ENCODE measurements around the gene SFXN4. TPM values are rescaled to one million over a fixed set of nuclear protein-coding genes. Genes with fewer than 3 reads are reported as not detected.

SFXN4 gene
- total and polyA plus RNA-seq, 2 of the 13 experiments (the other 11 are each of a cell fraction or from before 2014, with no cell fraction given), result 47.7 to 64.9 TPM

GRCh38 chr10:119205894-119206602 lies 40.5 kb upstream of the SFXN4 start (continued):
- TF ChIP-seq, protein P1, sequence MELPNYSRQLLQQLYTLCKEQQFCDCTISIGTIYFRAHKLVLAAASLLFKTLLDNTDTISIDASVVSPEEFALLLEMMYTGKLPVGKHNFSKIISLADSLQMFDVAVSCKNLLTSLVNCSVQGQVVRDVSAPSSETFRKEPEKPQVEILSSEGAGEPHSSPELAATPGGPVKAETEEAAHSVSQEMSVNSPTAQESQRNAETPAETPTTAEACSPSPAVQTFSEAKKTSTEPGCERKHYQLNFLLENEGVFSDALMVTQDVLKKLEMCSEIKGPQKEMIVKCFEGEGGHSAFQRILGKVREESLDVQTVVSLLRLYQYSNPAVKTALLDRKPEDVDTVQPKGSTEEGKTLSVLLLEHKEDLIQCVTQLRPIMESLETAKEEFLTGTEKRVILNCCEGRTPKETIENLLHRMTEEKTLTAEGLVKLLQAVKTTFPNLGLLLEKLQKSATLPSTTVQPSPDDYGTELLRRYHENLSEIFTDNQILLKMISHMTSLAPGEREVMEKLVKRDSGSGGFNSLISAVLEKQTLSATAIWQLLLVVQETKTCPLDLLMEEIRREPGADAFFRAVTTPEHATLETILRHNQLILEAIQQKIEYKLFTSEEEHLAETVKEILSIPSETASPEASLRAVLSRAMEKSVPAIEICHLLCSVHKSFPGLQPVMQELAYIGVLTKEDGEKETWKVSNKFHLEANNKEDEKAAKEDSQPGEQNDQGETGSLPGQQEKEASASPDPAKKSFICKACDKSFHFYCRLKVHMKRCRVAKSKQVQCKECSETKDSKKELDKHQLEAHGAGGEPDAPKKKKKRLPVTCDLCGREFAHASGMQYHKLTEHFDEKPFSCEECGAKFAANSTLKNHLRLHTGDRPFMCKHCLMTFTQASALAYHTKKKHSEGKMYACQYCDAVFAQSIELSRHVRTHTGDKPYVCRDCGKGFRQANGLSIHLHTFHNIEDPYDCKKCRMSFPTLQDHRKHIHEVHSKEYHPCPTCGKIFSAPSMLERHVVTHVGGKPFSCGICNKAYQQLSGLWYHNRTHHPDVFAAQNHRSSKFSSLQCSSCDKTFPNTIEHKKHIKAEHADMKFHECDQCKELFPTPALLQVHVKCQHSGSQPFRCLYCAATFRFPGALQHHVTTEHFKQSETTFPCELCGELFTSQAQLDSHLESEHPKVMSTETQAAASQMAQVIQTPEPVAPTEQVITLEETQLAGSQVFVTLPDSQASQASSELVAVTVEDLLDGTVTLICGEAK (IDR thresholded peaks at IDR 0.05), result no peak
- TF ChIP-seq, protein P1 (CRISPR knock-in tag; IDR thresholded peaks at IDR 0.05), result peak; percentile 9; the same call in 1 of the 2 replicates
- TF ChIP-seq TERF1 (CRISPR knock-in tag; IDR thresholded peaks at IDR 0.05), result no peak
- TF ChIP-seq DMAP1 (CRISPR knock-in tag; IDR thresholded peaks at IDR 0.05), result no peak; the same call in 1 of the 2 replicates
- TF ChIP-seq, protein P2, sequence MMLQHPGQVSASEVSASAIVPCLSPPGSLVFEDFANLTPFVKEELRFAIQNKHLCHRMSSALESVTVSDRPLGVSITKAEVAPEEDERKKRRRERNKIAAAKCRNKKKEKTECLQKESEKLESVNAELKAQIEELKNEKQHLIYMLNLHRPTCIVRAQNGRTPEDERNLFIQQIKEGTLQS (CRISPR knock-in tag; IDR thresholded peaks at IDR 0.05), result no peak
- TF ChIP-seq, protein P3, sequence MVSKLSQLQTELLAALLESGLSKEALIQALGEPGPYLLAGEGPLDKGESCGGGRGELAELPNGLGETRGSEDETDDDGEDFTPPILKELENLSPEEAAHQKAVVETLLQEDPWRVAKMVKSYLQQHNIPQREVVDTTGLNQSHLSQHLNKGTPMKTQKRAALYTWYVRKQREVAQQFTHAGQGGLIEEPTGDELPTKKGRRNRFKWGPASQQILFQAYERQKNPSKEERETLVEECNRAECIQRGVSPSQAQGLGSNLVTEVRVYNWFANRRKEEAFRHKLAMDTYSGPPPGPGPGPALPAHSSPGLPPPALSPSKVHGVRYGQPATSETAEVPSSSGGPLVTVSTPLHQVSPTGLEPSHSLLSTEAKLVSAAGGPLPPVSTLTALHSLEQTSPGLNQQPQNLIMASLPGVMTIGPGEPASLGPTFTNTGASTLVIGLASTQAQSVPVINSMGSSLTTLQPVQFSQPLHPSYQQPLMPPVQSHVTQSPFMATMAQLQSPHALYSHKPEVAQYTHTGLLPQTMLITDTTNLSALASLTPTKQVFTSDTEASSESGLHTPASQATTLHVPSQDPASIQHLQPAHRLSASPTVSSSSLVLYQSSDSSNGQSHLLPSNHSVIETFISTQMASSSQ (IDR thresholded peaks at IDR 0.05; ENCODE audit: low read depth), result peak; percentile 68
- TF ChIP-seq, protein P3 (CRISPR knock-in tag; IDR thresholded peaks at IDR 0.05; ENCODE audit: borderline replicate concordance), result peak; percentile 50; the same call in 1 of the 2 replicates
- TF ChIP-seq SNAPC4 (CRISPR knock-in tag; IDR thresholded peaks at IDR 0.05), result no peak
